ENCODE results near the gene CASZ1.

- no peak for TF ChIP-seq POLR2A (IDR thresholded peaks at IDR 0.05; ENCODE audit: low read depth, low read length)
- TF ChIP-seq TAF1 (IDR thresholded peaks at IDR 0.05; ENCODE audit: borderline replicate concordance, low read depth, low read length), result no peak
Measured at GRCh38 chr1:10635085-10635896, 161.2 kb downstream of the CASZ1 start.

Data from GM12892 (cell line).